GM12878 (cell line): Measurements from ENCODE around the gene PRPF40B. TPM values are rescaled to one million over a fixed set of nuclear protein-coding genes. Genes with fewer than 3 reads are reported as not detected.

Experiments used
- ATAC-seq: fragments of 200-7000 bp; cut with Tn5 transposase; 3 replicates; pipeline ENCODE4 v1.9.1; 2020; ENCODE audit warnings: mild to moderate bottlenecking, moderate library complexity
- BruUV-seq: library from RNA; stranded (reverse); fragments of 400-500 nt; replicated peaks from 2 replicates; lab custom pipeline; 2021; lab: Mats Ljungman, UMichigan
- CTCF ChIA-PET: fragments of 300-600 bp; sonication (Branson Sonifier 250); formaldehyde crosslinking; extraction: SDS; loops from one replicate; lab custom pipeline; 2021; ENCODE audit warnings: inconsistent platforms; lab: Yijun Ruan, JAX
- POLR2A ChIA-PET: fragments of 350-600 bp; formaldehyde crosslinking; extraction: SDS; loops from one replicate; lab custom pipeline; 2021; ENCODE audit warnings: inconsistent platforms; lab: Charles Lee
- RAD21 ChIA-PET: fragments of 300-600 bp; sonication (Branson Sonifier 250); formaldehyde crosslinking; loops from one replicate; lab custom pipeline; 2023; ENCODE audit warnings: antibody characterized with exemption; ENCODE audit not compliant: unreplicated experiment; lab: Charles Lee
- SMC1A ChIA-PET: fragments of 300-600 bp; sonication (Branson Sonifier 250); formaldehyde crosslinking; loops from one replicate; lab custom pipeline; 2023; ENCODE audit not compliant: unreplicated experiment, uncharacterized antibody; lab: Charles Lee
- DNase-seq: peaks from one replicate; pipeline ENCODE4 v3.0.0-alpha.2; 2011; ENCODE audit warnings: low read depth, low spot score
- FAIRE-seq: peaks from 3 replicates; lab custom pipeline; 2011; peaks lifted over from hg19 to GRCh38; lab: Jason Lieb, UNC
- H2AFZ ChIP-seq: 2 replicates; pipeline ENCODE4 v1.6.0; 2011; ENCODE audit warnings: low read depth, low read length, control low read depth; ENCODE audit not compliant: control insufficient read depth
- H3K27ac ChIP-seq: 2 replicates; pipeline ENCODE4 v1.5.1; 2011; ENCODE audit warnings: control low read depth; ENCODE audit not compliant: control insufficient read depth, insufficient read depth
- H3K27me3 ChIP-seq, 2 experiments: replicated peaks in 1 of 2; 2 replicates each; pipeline versions ENCODE4 v1.6.0 to v1.6.1; 2011; ENCODE audit warnings: low read length in 1 of 2; ENCODE audit not compliant: control insufficient read depth in 2 of 2, insufficient read depth in 2 of 2
- H3K36me3 ChIP-seq, 2 experiments: 2 replicates each; pipeline ENCODE4 v1.5.1; 2011; ENCODE audit warnings: low read length in 1 of 2; ENCODE audit not compliant: control insufficient read depth in 2 of 2, insufficient read depth in 2 of 2
- H3K4me1 ChIP-seq: 2 replicates; pipeline ENCODE4 v1.6.1; 2011; ENCODE audit warnings: mild to moderate bottlenecking, low read length, moderate library complexity, mixed read lengths; ENCODE audit not compliant: control insufficient read depth, insufficient read depth
- H3K4me2 ChIP-seq: 2 replicates; pipeline ENCODE4 v1.6.0; 2011; ENCODE audit warnings: control low read depth; ENCODE audit not compliant: control insufficient read depth, insufficient read depth
- H3K4me3 ChIP-seq: fragments of 200-600 bp; sonication (generic); 2 replicates; pipeline ENCODE4 v1.5.1; 2016
- H3K79me2 ChIP-seq: 2 replicates; pipeline ENCODE4 v1.6.0; 2011; ENCODE audit warnings: low read length; ENCODE audit not compliant: control insufficient read depth, insufficient read depth
- H3K9ac ChIP-seq: 2 replicates; pipeline ENCODE4 v1.8.0; 2011; ENCODE audit warnings: low read length, control low read depth, mixed read lengths; ENCODE audit not compliant: control insufficient read depth, insufficient read depth
- H3K9me3 ChIP-seq: replicated peaks from 3 replicates; pipeline ENCODE4 v1.5.1; 2011; ENCODE audit warnings: mild to moderate bottlenecking, low read length; ENCODE audit not compliant: control insufficient read depth, insufficient read depth
- H4K20me1 ChIP-seq: 2 replicates; pipeline ENCODE4 v1.6.0; 2011; ENCODE audit not compliant: control insufficient read depth, insufficient read depth
- BACH1 ChIP-seq: fragments of 450-650 bp; IDR thresholded peaks from 2 replicates; pipeline ENCODE4 v1.6.1; 2017; ENCODE audit warnings: mild to moderate bottlenecking, borderline replicate concordance
- BMI1 ChIP-seq: fragments of 450-650 bp; IDR thresholded peaks from 2 replicates; pipeline ENCODE4 v1.6.1; 2016; ENCODE audit warnings: mild to moderate bottlenecking, moderate library complexity, borderline replicate concordance
- ELK1 ChIP-seq: IDR thresholded peaks from 2 replicates; pipeline ENCODE4 v1.6.1; 2012; ENCODE audit warnings: low read depth, low read length, improper control_type of control experiment
- ETV6 ChIP-seq, 2 experiments: fragments of 450-650 bp in 1 of 2; IDR thresholded peaks in 1 of 2; conservative IDR thresholded peaks in 1 of 2; 2 replicates each; pipeline ENCODE4 v1.6.1; 2014; ENCODE audit warnings: antibody characterized with exemption in 1 of 2, borderline replicate concordance in 1 of 2, low read depth in 1 of 2, mild to moderate bottlenecking in 1 of 2, moderate library complexity in 1 of 2
- IRF3 ChIP-seq: fragments of 450-650 bp; IDR thresholded peaks from 2 replicates; pipeline ENCODE4 v1.6.1; 2014; ENCODE audit warnings: mild to moderate bottlenecking
- IRF4 ChIP-seq: IDR thresholded peaks from 2 replicates; pipeline ENCODE4 v1.6.1; 2011; ENCODE audit warnings: low read depth, low read length
- KAT2A ChIP-seq: conservative IDR thresholded peaks from 2 replicates; pipeline ENCODE4 v1.6.1; 2011; ENCODE audit warnings: low read depth, low read length; ENCODE audit not compliant: control insufficient read depth
- KLF5 ChIP-seq: fragments of 450-650 bp; IDR thresholded peaks from 2 replicates; pipeline ENCODE4 v1.6.1; 2014; ENCODE audit warnings: mild to moderate bottlenecking; ENCODE audit not compliant: partially characterized antibody
- RCOR1 ChIP-seq: conservative IDR thresholded peaks from 2 replicates; pipeline ENCODE4 v1.6.1; 2012; ENCODE audit warnings: low read depth, low read length, improper control_type of control experiment
- USF2 ChIP-seq: IDR thresholded peaks from 2 replicates; pipeline ENCODE4 v1.6.1; 2011; ENCODE audit warnings: low read depth, low read length, improper control_type of control experiment, borderline replicate concordance
- ZBTB11 ChIP-seq: fragments of 450-650 bp; formaldehyde crosslinking; IDR thresholded peaks from 2 replicates; pipeline ENCODE4 v1.5.0; 2022; ENCODE audit warnings: mild to moderate bottlenecking, missing genetic modification characterization
- ZBTB33 ChIP-seq: fragments of 450-650 bp; IDR thresholded peaks from 2 replicates; pipeline ENCODE4 v1.6.1; 2017; ENCODE audit warnings: mild to moderate bottlenecking
- WGBS: methylation state at CpG from one replicate; pipeline ENCODE4 v1.1.6; 2016; ENCODE audit warnings: low lambda C conversion rate; ENCODE audit not compliant: insufficient replicate concordance, insufficient coverage; ENCODE audit errors: missing lambda C conversion rate; 5-methylcytosine and 5-hydroxymethylcytosine counted together
- in situ Hi-C: fragments of 300-500 bp; cut with MboI; formaldehyde crosslinking; loops from 9 replicates; pipeline ENCODE4 v1.14.3; 2018; ENCODE audit warnings: mixed read lengths
- intact Hi-C: fragments of 100-400 bp; cut with micrococcal nuclease; formaldehyde crosslinking; loops from one replicate; pipeline ENCODE4 v1.14.2; 2022; ENCODE audit not compliant: unreplicated experiment
- polyA plus RNA-seq, 11 experiments: library from polyadenylated mRNA; depleted of rRNA in 4 of 11; unstranded in 6 of 11; stranded (reverse) in 5 of 11; fragments of >200 nt; fragmentation: Nextera tagmentation in 4 of 11; fragmentation: Illumina TruSeq in 1 of 11; extraction: Ambion mirVana in 4 of 11; extraction: Trizol in 1 of 11; gene quantifications; 1 replicate in 1 of 11; 2 replicates in 10 of 11; pipeline versions ENCODE4 v1.2.1 to v1.2.3, GENCODE V29; 2011 to 2016; ENCODE audit warnings: inconsistent platforms in 2 of 11, missing spikeins in 2 of 11, low read depth in 1 of 11
- total RNA-seq, 4 experiments: library from RNA; depleted of rRNA in 3 of 4; stranded (reverse); fragments of >200 nt in 3 of 4; fragmentation: Illumina TruSeq in 1 of 4; extraction: Trizol in 1 of 4; gene quantifications; 2 replicates each; pipeline versions ENCODE4 v1.2.1 to v1.2.3, GENCODE V29; 2013 to 2021

Gene PRPF40B
- total and polyA plus RNA-seq, 10 of the 15 experiments (the other 5 are each of a cell fraction or from before 2014, with no cell fraction given), result 0.31 to 17.9 (median 7.3) TPM

- TF ChIP-seq USF2 (no peak), ETV6 (conservative IDR thresholded peaks at IDR 0.05 in 1 of 2, IDR thresholded peaks at IDR 0.05 in 1 of 2; ENCODE audit: borderline replicate concordance in 1 of 2, low read depth in 1 of 2) (no peak), BMI1 (no peak), ZBTB33 (no peak), IRF4 (no peak)
Observed at GRCh38 chr12:49626169-49626835, 2.9 kb downstream of the PRPF40B start (continued).

GRCh38 chr12:49626836-49627235 is 3.5 kb downstream of the PRPF40B start:
- BruUV-seq, result no TSS peak
- SMC1A ChIA-PET, result interaction anchor here (1.9 kb wide), 1 partner anchor 269 kb away, joined by 6 read pairs; no protein-coding TSS in a partner anchor
- 93% methylated on average over 1 of the region's 1 CpG for WGBS

More at GRCh38 chr12:49626836-49627235, 3.5 kb downstream of the PRPF40B start:
- no peak for TF ChIP-seq KLF5
- no peak for TF ChIP-seq RCOR1
- TF ChIP-seq IRF3, result no peak
- TF ChIP-seq BACH1, result no peak
- TF ChIP-seq ELK1, result no peak
- TF ChIP-seq ZBTB11, result no peak
- no peak for TF ChIP-seq KAT2A
- no peaks in the 10 kb centered on the region for H3K27me3 ChIP-seq
- ChIA-PET POLR2A (interaction anchor here (0.5 kb wide), 1 partner anchor 19 kb away, joined by 3 read pairs; no protein-coding TSS in a partner anchor), CTCF (interaction anchor here (1.1 to 2.1 kb wide), 5 partner anchors 14 to 82 kb away, joined by 3 to 5 read pairs (median 4); no protein-coding TSS in a partner anchor), RAD21 (no interaction called here)
- FAIRE-seq (no peak), ATAC-seq (no peak), DNase-seq (no peak)
- no peak overlapping the region for H3K4me2 ChIP-seq
- no peak overlapping the region for H3K27ac ChIP-seq
- H3K4me1 ChIP-seq, result peaks cover 8% of the 10 kb centered on the region
- H2AFZ ChIP-seq, result no peak overlapping the region
- H3K9ac ChIP-seq, result no peak overlapping the region
- no peak overlapping the region for H3K4me3 ChIP-seq
- no peaks in the 10 kb centered on the region for H3K9me3 ChIP-seq
- intact Hi-C loops, result no loop called here
- H3K79me2 ChIP-seq, result no peaks in the 10 kb centered on the region
- no peaks in the 10 kb centered on the region for H3K36me3 ChIP-seq
- H4K20me1 ChIP-seq, result no peaks in the 10 kb centered on the region
- in situ Hi-C loops, result no loop called here
